Heart left ventricle (tissue), 13 donors: ENCODE measurements around the gene RNF213.

ENCODE experiments used
- CTCF ChIP-seq, 12 donors: fragments of 200-600 bp; sonication (generic) in 4 of 12; IDR thresholded peaks; one replicate each; pipeline versions ENCODE4 v1.5.0 to v1.8.0; 2018 to 2022; ENCODE audit warnings: antibody characterized with exemption in 12 of 12, mild to moderate bottlenecking in 5 of 12
- POLR2A ChIP-seq, 2 donors: fragments of 450-650 bp; IDR thresholded peaks; one replicate each; pipeline ENCODE4 v1.6.1; 2017; ENCODE audit warnings: antibody characterized with exemption in 2 of 2, mild to moderate bottlenecking in 2 of 2, moderate library complexity in 2 of 2
- donor health status: ischemic (EF 13 %, LVEDD 7.1; RV severe dilation, severe dysfunction).
- donor health status: DM: no; HTN: yes; CAD: no.
- donor health status: DM: no; HTN: no; CAD: no.
- donor health status: ischemic (EF 25% LVEDD 6.9; RV normal size, moderate dysfunction).
- donor health status: ischemic (EF 25% LVEDD 5.7; RV mildly dilated, moderate dysfunction).
- donor health status: ischemic (EF 35%, LVEDD 5.7; RV mildly dilated, moderate dysfunction).
- donor health status: nonischemic (EF 11% LVEDD 7.7; RV severe dilation, severe dysfunction).
- donor health status: DM: yes; HTN: yes; CAD: no.
- donor health status: PGD.
- donor health status: ischemic (EF 29% LVEDD 5.4; RV normal size, mild dysfunction).
- donor health status: nonischemic (EF 23%, LVEDD 6.1; RV moderate dilation, normal function).

GRCh38 chr17:80413771-80414507, 153.3 kb downstream of the RNF213 start:
- TF ChIP-seq POLR2A (IDR thresholded peaks at IDR 0.05) (no peak), CTCF (IDR thresholded peaks at IDR 0.05) (no peak)
